HG03521 (cell line): ENCODE measurements around the gene PRKN.
"Not testable (repeated sequence)": the region's sequence is repeated elsewhere in the genome, so short reads cannot be mapped to it uniquely, and the experiment has no call there.

Experiments used
- ATAC-seq: cut with Tn5 transposase; IDR thresholded peaks from one replicate; pipeline ENCODE4 v1.9.1; 2021; ENCODE audit warnings: mild to moderate bottlenecking, moderate library complexity; ENCODE audit not compliant: unreplicated experiment

PRKN gene

DNA sequence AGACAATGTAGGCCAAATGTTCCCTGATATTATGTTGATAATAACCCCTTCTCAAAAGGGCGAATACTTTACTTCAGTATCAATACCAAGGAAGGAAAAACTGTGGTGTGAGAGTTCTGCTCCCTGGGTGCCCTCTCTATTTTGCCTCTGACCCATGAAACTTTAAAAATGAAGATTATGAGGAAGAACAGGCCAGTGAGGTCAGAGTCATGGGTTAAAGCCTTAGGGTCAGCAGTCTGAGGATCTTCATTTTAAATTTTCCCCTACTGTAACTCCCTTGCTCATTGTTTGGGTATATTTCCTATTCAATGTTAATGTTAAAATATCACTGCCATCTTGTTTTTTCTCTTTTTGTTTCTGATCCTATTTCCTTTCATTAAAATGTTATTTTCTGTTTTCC is 47.9 kb downstream of the PRKN start:
- ATAC-seq, result no peak

DNA sequence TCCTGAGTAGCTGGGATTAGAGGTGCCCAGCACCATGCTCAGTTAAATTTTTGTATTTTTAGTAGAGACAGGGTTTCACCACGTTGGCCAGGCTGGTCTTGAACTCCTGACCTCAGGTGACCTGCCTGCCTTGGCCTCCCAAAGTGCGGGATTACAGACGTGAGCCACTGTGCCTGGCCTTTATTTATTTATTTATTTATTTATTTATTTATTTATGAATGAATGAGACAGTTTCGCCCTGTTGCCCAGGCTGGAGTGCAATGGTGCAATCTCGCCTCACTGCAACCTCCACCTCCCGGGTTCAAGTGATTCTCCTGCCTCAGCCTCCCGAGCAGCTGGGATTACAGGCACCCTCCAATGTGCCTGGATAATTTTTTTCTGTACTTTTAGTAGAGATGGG is 48.7 kb downstream of the PRKN start:
- ATAC-seq, result not testable (repeated sequence)

DNA sequence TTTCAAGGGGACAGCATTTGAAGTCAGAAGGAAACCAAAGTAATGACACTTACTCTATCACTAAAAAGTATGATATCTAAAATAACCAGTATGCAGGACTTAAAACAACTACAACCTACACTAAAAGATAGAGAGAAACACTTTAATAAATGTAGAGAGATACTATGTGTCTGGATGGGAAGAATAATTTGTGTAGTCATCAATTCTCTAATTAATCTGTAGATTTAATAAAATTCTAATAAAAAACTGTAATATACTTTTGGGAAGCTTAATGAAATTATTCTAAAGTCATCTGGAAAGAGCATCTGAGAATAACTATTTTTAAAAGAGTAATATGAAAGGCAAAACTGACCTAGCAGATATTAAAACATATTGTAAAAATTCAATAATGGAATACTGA is 52.1 kb downstream of the PRKN start:
- ATAC-seq, result no peak

DNA sequence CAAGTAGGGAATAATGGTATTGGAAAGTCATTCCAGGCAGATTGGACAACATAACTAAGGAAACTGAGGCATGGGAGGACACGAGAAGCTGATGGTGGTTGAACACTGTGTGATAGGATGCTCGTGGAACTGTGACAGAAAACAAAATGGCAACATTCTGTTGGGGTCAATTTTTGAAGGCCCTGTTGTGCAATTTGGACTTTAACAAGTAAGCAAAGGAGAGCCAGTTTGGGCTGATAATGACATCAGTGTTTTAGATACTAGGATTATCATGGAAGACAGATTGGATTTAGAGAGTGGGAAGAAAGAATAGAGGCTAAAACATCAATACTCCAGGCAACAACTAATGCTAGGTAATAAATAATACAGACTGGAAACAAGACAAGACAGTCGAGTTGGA is 53.1 kb downstream of the PRKN start:
- no peak for ATAC-seq

DNA sequence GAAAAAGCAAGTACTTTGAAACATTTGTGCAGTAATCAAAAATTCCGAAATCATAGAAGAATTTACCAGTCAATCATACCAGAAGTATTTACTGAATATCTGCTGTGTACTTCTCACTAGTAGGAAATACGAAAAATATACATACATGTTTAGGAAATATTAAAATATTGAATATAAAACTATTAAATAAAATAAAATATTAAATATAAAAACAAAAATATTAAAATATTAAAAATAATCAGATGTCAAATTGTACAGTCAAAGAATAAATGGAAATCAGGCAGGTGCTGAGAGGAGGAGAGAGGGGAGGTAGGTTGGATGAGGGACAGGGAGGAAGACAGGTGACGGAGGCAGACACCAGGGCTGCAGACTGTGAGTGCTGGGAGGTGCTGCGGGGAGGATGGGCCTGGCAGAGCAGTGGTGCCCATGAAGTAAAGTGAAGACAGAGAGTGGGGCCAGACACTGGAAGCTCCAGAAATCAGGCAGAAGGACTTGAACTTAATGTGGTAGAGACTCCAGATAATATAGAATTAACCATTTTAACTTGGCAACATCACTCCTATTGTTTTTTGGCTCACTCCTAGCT is 55.9 kb downstream of the PRKN start:
- ATAC-seq, result no peak

DNA sequence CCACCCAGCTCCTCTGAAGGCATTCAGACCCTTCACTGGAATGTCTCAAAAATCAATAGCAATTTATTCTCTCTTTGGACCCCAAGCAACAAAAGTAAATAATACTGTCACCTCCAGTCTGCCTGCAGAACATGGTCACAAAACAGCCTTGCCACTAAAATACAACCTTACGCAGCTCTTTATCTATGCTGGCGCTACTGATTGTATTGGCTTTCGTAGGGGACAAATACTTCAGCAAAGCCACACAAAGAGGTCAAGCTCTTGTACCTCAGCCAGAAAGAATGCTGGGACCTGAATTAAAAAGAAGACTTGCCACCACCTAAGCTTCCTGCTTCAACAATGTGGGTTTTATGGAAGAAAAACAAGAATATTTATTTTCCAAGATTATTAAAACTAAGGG is 57.2 kb downstream of the PRKN start:
- no peak for ATAC-seq

DNA sequence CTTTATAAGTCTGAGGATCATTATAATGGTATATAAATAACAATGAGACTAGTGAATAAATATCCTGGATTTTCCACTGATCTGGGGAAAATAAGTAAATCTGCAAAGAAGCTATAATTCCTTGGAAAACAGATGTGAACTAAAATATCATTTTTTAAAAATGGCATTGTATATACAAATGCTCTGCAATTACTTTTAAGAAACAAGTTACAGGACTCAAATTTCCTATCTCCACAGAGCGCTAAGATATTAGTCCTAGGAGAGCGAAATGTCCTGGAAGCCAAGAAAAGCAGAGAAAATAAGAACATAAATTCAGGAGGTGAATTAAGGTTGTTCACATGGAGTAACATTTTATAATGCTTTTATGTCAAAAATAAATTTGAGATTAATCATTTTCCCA is 61.3 kb downstream of the PRKN start:
- ATAC-seq, result no peak

DNA sequence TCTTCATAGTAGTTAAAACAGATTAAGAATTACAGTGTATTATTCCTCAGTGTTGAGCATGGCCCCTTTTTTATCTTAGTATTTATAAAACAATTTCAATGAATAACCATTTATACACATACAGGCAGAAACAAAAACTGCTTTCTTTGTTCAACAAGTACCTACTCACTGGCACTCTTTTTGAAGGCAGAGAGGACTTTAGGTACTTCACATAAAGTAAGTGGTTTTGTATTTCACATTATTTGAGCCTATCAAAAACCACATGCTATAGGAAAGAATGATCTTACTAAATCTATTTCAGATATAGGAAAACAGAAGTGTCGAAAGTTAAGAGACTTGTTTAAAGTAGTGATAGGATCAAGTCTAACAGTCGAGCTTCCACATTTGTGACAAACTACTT is 73.8 kb downstream of the PRKN start:
- ATAC-seq, result no peak

DNA sequence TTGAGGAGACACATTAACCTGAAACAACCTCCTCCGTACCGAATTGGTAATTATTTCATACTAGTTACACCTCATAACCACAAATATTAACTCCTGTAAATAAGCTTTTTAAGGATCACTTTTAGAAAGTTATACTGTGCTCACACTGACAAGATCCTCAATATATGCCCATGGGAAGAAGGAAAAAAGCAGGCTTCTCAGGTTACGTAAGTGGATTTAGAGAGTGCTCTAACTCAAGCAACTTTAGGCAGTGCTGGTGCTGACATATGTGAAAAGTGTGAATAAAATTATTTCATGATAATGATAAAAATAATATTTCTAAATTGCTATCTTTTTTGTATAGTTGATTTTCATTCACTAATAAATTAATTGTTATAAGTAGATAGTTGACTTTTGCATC is 76.1 kb downstream of the PRKN start:
- no peak for ATAC-seq

DNA sequence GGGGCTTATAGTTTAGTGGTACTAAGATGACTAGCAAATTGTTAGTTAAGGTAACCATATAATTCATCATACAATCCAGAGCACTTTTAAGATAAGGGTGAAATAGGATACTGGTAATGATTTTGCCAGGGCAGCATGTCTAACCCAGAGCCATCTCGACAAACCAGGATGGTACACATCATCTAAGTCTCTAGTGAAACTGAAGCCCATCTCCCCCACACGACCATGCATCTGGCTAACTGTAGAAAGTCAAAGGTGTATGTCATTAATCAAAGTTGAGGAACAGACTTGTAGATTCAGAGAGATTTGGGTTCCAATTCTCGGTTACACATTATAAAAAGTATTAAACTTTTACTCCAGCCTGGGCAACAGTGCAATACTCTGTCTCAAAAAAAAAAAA is 78.3 kb downstream of the PRKN start:
- ATAC-seq, result no peak

DNA sequence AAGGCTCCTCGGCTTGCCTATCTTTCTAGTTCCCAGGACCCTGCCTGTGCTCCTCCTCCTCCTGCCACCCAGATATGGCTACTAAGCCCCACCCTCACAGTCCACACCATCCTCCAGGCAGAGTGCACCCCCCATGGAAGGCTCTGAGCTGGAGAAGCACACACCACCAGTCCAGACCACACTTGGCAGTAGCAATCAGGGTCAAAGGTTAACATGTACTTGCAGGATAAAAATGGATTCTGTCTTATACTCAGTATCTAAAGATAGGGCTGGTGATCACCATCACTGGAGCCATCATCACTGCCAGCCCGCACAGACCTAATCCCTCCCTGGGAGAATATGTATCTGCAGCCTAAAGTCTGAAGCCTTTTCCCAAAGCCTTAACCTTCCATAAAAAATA is 83.4 kb downstream of the PRKN start:
- ATAC-seq, result no peak

DNA sequence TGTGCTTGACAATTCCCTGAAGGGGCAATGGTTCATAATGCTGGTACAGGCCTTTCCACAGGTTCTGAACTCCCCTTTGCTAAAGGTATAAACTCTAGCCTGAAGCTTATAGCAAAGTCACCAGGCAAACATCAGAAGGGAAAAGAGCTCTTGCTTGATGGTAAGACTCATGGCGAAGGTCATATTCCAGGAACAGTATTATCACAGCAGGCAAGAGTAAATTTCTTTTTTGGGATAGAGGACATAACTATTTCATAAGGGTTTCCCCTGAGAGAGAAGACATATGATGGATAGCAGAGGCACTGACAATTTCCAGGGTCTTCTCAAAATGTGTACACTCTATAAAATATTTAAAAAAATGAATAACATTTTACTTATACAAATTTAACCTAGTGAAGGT is 86.8 kb downstream of the PRKN start:
- ATAC-seq, result no peak

DNA sequence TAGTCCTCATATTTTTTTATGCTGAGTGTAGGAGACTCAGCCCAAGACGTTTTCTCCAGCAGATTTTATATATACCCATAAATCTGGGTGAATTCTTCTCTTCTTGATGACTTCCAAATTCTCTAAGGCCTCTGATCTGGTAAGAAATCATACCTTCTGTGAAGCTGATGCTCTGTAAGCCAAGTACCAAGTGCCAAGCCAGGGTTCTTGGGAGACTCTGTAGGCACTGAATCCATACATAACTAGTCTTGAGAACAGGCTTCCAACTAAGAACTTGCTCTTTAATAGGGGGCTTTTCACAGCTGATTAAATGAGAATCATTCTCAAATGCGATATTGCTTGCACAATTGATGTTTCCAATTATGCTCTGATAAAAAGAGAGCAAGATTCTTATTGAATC is 87.6 kb downstream of the PRKN start:
- no peak for ATAC-seq

DNA sequence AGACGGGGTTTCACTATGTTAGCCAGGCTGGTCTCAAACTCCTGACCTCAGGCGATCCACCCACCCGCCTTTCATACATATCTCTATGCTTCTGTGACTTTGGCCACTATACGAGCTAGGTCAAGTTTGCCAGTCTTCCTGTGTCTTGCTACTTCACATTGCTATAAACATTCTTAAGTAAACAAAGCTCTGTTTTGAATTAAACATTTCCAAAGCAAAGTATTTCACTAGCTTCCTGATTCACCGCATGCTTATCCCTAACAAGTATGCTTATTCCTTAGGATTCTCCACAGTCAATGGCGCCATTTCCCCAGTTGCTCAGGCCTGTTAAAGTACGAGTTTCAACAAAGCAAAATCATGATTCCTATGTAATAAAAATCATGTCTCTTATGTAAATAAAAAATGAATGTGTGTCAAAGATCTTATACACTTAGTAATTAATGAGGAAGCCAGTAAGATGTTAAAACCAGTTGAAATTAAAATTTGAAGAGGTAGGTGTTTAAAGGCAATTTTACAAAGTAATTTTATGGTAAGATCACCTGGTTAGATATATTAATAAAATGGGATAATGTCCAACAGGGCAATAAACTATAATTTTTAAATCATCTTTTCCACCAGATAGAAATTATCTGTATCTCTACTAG is 88.5 kb downstream of the PRKN start:
- ATAC-seq, result no peak

DNA sequence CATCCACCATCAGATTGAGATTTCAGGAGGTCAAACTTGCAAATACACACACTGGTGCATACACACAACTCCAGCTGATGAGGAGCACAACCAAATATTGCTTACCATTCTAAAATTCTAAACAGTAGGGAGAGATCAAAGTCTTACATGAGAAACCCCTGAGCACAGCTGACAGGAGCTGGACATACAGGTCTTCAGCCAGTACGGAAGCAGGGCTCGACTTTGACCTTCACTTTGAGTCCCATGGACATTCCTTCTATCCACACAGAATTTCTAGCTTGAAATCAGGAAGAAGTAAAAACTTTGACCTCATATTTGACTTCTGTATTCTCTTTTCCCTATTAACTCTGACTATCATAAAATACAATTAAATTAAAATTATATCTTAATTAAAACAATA is 90.2 kb downstream of the PRKN start:
- no peak for ATAC-seq

DNA sequence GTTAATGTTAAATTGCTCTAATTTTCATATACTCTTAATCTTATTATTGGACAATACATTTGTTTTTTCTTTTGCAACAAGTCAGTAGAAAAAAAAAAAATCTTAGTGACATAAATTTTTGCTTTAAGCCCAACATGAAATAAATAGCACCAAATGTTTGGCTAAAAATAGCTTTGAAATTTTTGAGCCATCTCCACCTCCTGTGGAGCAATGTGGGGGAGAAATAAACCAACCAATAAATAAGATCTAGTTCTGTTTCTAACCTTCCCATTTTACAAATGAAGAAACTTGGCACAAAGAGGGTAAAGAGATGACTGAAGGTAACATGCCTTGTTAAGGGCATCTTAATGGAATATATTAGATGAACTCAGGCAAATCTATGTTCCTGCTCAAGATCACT is 91.4 kb downstream of the PRKN start:
- ATAC-seq, result no peak

DNA sequence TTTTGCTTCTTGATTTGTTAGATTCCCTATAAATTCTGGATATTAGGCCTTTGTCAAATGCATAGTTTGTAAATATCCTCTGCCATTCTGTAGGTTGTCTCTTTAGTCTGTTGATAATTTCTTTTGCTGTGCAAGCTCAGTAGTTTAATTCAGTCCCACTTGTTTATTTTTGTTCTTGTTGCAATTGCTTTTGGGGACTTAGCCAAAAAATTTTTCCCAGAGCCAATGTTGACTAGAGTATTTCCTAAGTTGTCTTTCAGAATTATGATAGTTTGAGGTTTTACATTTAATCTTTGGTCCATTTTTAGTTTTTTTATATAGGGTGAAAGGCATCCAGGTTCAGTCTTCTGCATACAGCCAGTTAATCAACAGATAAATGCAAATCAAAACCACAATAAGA is 96.0 kb downstream of the PRKN start:
- no peak for ATAC-seq

DNA sequence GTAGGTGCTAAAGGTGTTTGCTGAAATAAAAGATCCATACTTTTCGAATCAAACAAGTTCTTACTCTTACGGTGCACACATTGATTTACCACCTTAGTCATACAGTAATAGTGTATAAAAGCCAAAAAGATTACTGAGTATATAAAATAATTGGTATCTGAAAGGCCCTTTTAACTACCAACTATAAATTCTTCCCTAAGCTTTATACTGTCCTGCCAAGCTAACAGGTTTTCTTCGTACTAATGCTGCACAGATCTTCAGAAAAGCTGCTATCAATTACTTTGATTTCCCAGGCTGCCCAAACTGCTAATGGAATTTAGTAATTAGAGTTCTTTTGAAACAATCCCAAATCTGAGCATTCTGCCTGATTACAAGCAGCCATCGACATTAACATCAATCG is 97.5 kb downstream of the PRKN start:
- no peak for ATAC-seq

DNA sequence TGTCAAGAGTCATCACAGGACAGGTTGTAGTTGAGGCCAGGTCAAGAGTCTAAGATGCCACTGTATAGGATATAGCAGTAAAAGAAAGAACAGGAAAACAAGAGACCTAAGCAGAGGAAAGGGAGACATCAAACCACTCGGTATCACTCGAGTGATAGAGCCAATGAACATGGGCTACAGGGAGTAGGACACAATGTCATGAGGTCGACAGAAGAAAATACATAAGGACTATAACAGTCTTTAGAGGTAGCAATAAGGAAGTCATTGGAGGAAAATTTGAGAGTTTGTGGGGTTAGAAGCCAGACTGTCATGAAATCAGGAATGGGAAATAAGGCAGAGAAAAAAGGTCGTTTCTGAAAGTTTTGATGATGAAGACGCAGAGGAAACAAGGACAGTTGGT is 99.7 kb downstream of the PRKN start:
- no peak for ATAC-seq

DNA sequence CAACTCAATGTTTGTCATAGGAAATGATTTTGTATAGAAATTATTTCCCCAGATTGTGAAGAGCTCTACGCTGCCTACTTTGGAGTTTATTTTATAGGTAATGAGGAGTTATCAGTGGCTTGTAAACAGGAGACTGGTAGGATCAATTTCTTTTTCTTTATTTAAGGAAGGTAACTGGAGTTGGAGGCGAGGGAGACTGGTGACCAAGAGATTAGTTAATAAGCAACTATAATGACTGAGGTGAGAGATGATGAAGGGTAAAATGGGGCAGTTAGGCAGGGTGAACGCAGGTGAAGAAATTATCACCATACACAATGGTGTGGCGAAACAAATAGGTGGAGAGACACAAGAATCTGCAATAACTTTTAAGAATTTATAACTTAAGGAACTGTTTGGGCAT is 100.2 kb downstream of the PRKN start:
- ATAC-seq, result no peak

DNA sequence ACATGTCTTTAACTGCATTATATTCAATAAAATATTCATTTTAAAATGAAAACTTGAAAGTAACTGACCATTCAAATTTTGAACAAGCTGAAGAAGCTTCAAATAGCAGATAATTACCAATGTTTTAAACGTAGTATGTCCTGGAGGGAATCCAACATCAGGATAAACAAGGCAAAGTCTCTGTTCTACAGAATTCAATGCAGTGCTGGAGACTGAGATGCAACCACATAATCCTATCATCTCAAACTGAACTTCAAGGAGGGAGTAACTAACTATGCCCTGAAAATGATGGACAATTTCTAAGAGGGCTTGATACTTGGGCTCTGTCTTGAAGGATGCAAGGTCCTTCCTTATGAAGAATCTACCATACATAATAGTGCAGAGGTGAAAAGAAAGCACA is 100.7 kb downstream of the PRKN start:
- ATAC-seq, result no peak

DNA sequence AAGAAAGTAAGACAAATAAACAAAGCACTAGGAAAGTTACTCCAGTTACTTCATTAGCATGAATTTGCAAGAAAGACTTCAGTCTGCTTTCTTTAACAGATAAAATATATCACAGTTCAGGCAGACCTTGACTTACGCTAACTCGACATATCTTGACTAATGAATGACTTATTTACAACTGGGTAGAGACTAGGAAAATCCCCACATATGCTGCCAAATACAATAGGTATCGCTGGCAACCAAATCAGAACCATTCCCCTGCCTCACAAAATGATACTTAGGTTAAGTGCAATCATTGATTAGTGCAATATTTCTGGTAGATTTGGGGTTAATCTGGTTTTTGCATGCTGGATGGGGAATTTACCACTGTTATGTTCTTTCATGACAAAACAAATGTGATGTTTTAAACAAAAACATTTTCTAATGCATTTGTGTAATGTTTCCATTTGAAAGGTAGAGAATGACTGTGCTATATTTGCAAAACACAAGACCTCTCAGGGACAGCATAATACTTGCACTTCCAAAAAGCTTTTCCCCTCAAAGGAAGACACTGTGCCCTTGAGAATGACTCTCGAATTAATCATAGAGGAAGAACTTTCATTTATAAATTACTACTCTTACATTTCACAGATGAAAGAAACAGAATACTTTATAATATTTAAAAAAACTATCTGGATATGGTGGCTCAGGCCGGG is 101.6 kb downstream of the PRKN start:
- no peak for ATAC-seq

DNA sequence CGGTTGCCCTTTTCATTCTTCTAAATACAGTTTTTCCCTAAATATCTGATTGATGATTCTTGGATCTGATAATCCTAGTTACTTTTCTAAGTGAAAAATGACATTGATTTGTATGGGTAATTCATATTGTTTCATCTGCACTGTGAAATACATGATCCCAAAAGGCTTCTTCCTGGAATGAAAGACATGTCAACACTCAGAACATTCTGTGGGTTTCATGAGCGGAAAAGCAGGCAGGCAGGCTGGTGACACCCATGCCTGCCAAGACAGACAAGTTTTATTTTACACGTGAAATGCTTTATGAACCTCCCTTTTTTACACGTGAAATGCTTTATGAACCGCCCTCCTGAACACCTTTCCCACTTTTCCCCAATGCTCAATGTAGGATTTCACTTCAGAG is 105.0 kb downstream of the PRKN start:
- no peak for ATAC-seq
